DND-41 (cell line): ENCODE results near the gene AARS1.

Experiments used
- CTCF ChIP-seq: IDR thresholded peaks from 2 replicates; pipeline ENCODE4 v1.5.1; 2012; ENCODE audit warnings: borderline replicate concordance, low read length, moderate library complexity, mild to moderate bottlenecking; ENCODE audit not compliant: poor library complexity, severe bottlenecking; ENCODE audit errors: extremely low read depth
- EZH2 ChIP-seq: IDR thresholded peaks from 3 replicates; pipeline ENCODE4 v1.6.1; 2012; ENCODE audit warnings: borderline replicate concordance, low read depth, mild to moderate bottlenecking, moderate library complexity, low read length, inconsistent platforms; ENCODE audit not compliant: severe bottlenecking

GRCh38 chr16:70267516-70267915, 21.8 kb downstream of the AARS1 start:
- peak; percentile 76 for TF ChIP-seq CTCF
- TF ChIP-seq EZH2 = no peak
